ENCODE data around the gene KNTC1.

DNA sequence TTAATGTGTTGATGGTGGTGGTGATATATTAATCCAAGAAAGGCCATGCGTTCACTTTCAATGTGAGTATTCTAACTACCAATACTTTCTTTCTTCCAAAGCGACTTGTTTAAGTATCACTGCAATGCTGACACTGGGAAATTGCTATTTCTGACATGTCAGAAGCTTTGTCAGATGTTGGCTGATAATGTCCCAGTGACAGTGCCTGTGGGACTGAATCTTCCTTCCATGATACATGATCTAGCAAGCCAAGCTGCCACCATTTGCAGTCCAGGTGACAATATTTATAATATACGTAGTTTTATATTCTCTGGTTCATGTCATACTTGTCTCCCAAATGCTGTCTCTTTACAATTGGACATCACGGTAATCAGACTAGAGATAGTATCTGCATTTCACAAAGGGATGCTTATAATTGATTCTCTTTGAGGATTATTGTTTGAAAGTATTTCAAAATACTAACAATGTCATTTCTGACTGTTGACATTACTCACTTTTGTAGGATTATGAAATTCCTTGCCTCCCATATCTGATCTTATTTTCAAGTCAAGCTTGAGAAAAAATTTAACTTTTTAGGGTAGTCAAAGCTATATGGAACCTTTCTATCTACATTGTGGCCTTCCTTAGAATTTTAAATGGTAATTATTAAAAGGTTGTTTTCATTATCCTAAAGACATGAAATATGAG is 57.3 kb downstream of the KNTC1 start:
- TF ChIP-seq, protein P1, sequence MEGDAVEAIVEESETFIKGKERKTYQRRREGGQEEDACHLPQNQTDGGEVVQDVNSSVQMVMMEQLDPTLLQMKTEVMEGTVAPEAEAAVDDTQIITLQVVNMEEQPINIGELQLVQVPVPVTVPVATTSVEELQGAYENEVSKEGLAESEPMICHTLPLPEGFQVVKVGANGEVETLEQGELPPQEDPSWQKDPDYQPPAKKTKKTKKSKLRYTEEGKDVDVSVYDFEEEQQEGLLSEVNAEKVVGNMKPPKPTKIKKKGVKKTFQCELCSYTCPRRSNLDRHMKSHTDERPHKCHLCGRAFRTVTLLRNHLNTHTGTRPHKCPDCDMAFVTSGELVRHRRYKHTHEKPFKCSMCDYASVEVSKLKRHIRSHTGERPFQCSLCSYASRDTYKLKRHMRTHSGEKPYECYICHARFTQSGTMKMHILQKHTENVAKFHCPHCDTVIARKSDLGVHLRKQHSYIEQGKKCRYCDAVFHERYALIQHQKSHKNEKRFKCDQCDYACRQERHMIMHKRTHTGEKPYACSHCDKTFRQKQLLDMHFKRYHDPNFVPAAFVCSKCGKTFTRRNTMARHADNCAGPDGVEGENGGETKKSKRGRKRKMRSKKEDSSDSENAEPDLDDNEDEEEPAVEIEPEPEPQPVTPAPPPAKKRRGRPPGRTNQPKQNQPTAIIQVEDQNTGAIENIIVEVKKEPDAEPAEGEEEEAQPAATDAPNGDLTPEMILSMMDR (IDR thresholded peaks at IDR 0.05), result no peak
- no peak for TF ChIP-seq POLR2A (IDR thresholded peaks at IDR 0.05)

Data from heart left ventricle (tissue), 13 donors.